Neuronal stem cell (in vitro differentiated cells): ENCODE results near the gene RNASE8.

Source experiments
- DNase-seq: peaks from one replicate; pipeline ENCODE4 v3.0.0-alpha.2; 2013; ENCODE audit warnings: low spot score
- H2AFZ ChIP-seq: one replicate; pipeline ENCODE4 v1.6.1; 2013; ENCODE audit warnings: mild to moderate bottlenecking, low read length, inconsistent platforms
- H2AK5ac ChIP-seq: 2 replicates; pipeline ENCODE4 v1.6.1; 2013; ENCODE audit warnings: low read depth, mild to moderate bottlenecking, inconsistent platforms, low read length, moderate library complexity, mixed read lengths
- H2BK120ac ChIP-seq: 2 replicates; pipeline ENCODE4 v1.6.1; 2013; ENCODE audit warnings: low read depth, mild to moderate bottlenecking, inconsistent platforms, low read length, moderate library complexity, mixed read lengths
- H2BK12ac ChIP-seq: one replicate; pipeline ENCODE4 v1.6.1; 2013; ENCODE audit warnings: low read length, inconsistent platforms
- H2BK15ac ChIP-seq: 2 replicates; pipeline ENCODE4 v1.6.1; 2013; ENCODE audit warnings: mild to moderate bottlenecking, low read length, inconsistent platforms, mixed read lengths
- H2BK5ac ChIP-seq: one replicate; pipeline ENCODE4 v1.6.1; 2013; ENCODE audit warnings: inconsistent platforms, mild to moderate bottlenecking, low read length, moderate library complexity
- H3K14ac ChIP-seq: one replicate; pipeline ENCODE4 v1.6.1; 2013; ENCODE audit warnings: low read length, inconsistent platforms
- H3K18ac ChIP-seq: 2 replicates; pipeline ENCODE4 v1.6.1; 2013; ENCODE audit warnings: low read length, inconsistent platforms
- H3K23ac ChIP-seq: 2 replicates; pipeline ENCODE4 v1.6.1; 2013; ENCODE audit warnings: low read depth, mild to moderate bottlenecking, mixed read lengths, low read length, inconsistent platforms; ENCODE audit not compliant: poor library complexity
- H3K27ac ChIP-seq: replicated peaks from 3 replicates; pipeline ENCODE4 v1.5.1; 2013; ENCODE audit warnings: low read length, inconsistent platforms
- H3K27me3 ChIP-seq, 3 experiments: 2 replicates each; pipeline ENCODE4 v1.6.1; 2013; ENCODE audit warnings: low read length in 3 of 3, mild to moderate bottlenecking in 2 of 3, inconsistent platforms in 1 of 3, low read depth in 1 of 3, mixed read lengths in 1 of 3, moderate library complexity in 1 of 3; ENCODE audit not compliant: control insufficient read depth in 3 of 3, insufficient read depth in 3 of 3
- H3K36me3 ChIP-seq, 2 donors: replicated peaks in 1 of 2; 2 replicates each; pipeline ENCODE4 v1.6.1; 2013; ENCODE audit warnings: low read length in 2 of 2; ENCODE audit not compliant: control insufficient read depth in 2 of 2, insufficient read depth in 2 of 2
- H3K4ac ChIP-seq: 2 replicates; pipeline ENCODE4 v1.6.1; 2013; ENCODE audit warnings: inconsistent platforms, mild to moderate bottlenecking, low read length, moderate library complexity
- H3K4me1 ChIP-seq, 2 donors: 1 replicate in 1 of 2; 2 replicates in 1 of 2; pipeline ENCODE4 v1.6.1; 2013; ENCODE audit warnings: low read length in 2 of 2, low read depth in 1 of 2; ENCODE audit not compliant: control insufficient read depth in 2 of 2, insufficient read depth in 1 of 2
- H3K4me2 ChIP-seq: one replicate; pipeline ENCODE4 v1.6.1; 2013; ENCODE audit warnings: mild to moderate bottlenecking, low read length, inconsistent platforms; ENCODE audit not compliant: insufficient read depth, poor library complexity, severe bottlenecking
- H3K4me3 ChIP-seq, 2 donors: 2 replicates each; pipeline ENCODE4 v1.5.1; 2013; ENCODE audit warnings: low read length in 2 of 2, mild to moderate bottlenecking in 2 of 2, inconsistent platforms in 1 of 2, moderate library complexity in 1 of 2
- H3K79me1 ChIP-seq: one replicate; pipeline ENCODE4 v1.6.1; 2013; ENCODE audit warnings: low read depth, mild to moderate bottlenecking, inconsistent platforms, low read length, moderate library complexity
- H3K9ac ChIP-seq: one replicate; pipeline ENCODE4 v1.6.1; 2013; ENCODE audit warnings: mild to moderate bottlenecking, low read depth, low read length, inconsistent platforms; ENCODE audit not compliant: poor library complexity
- H3K9me3 ChIP-seq, 2 donors: replicated peaks in 1 of 2; 2 replicates each; pipeline versions ENCODE3 to v1.6.1; 2013; ENCODE audit warnings: low read length in 2 of 2, mild to moderate bottlenecking in 2 of 2, inconsistent platforms in 1 of 2, low read depth in 1 of 2, mixed read lengths in 1 of 2, moderate library complexity in 1 of 2; ENCODE audit not compliant: control insufficient read depth in 2 of 2, insufficient read depth in 1 of 2
- H4K8ac ChIP-seq: one replicate; pipeline ENCODE4 v1.6.1; 2013; ENCODE audit warnings: low read depth, mild to moderate bottlenecking, inconsistent platforms, low read length, moderate library complexity
- H4K91ac ChIP-seq: one replicate; pipeline ENCODE4 v1.6.1; 2013; ENCODE audit warnings: low read length, low read depth, mild to moderate bottlenecking, inconsistent platforms; ENCODE audit not compliant: poor library complexity
- WGBS, 2 donors: extraction: QIAGEN DNeasy Blood & Tissue Kit; methylation state at CpG; one replicate each; pipeline ENCODE4 v1.1.7; 2013; ENCODE audit warnings: missing lambda C conversion rate in 2 of 2, mixed read lengths in 1 of 2; ENCODE audit not compliant: insufficient read length in 2 of 2, insufficient replicate concordance in 1 of 2; ENCODE audit errors: extremely low coverage in 2 of 2; 5-methylcytosine and 5-hydroxymethylcytosine counted together

Gene RNASE8

DNA sequence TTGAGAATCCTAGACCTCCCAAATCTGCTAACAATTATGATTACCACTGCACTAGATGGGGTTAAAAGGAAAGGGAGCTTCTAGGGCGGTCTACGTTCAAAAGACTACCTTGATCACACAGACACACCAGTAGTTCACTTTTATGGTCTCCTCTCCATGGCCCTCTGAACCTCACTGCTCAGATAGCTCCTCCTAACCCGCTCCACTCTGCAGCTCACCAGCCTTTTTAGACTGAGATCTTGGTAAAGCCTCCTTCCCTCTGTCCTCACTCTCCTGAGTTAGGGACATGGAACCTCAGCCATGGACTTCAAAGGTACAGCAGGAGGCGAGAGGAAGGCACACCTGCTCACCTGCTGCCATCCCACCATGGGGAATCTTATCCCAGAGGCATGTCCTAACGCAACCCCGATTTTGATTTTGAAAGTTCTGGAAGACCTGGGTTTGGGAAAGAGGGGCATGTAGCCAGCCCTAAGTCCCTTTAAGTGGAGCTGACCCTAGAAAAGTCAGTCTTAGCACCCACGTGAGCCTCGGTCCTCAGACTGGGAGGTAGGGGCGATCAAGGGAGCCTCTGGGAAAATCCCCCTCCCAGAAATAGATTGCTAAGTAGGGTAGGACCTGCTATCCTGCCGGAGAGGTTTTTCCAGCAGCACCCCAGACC lies 39.5 kb downstream of the RNASE8 start:
- Histone ChIP-seq H3K9ac (peak overlapping the region; percentile 79), H3K18ac (peak overlapping the region; percentile 5), H3K4me1 (peaks cover 35 to 47% of the 10 kb centered on the region in 2 donors), H3K23ac (no peak overlapping the region), H3K79me1 (peaks cover 6% of the 10 kb centered on the region), H3K27ac (peak overlapping the region; percentile 90), H3K9me3 (no peaks in the 10 kb centered on the region), H2BK5ac (peak overlapping the region; percentile 91), H4K8ac (no peak overlapping the region), H3K4ac (no peak overlapping the region), H2BK120ac (peak overlapping the region; percentile 51), H2AK5ac (peak overlapping the region; percentile 0), H3K14ac (no peak overlapping the region), H4K91ac (no peak overlapping the region), H3K4me3 (peak overlapping the region; percentile 57 to 84), H2BK12ac (no peak overlapping the region), H2BK15ac (no peak overlapping the region), H2AFZ (no peak overlapping the region), H3K4me2 (peak overlapping the region; percentile 59), H3K27me3 (no peaks in the 10 kb centered on the region), H3K36me3 (peaks cover 12 to 18% of the 10 kb centered on the region in 2 donors)
- WGBS, 2 donors: no CpG with 5 or more reads among the region's 10 CpGs
- DNase-seq: no peak

DNA sequence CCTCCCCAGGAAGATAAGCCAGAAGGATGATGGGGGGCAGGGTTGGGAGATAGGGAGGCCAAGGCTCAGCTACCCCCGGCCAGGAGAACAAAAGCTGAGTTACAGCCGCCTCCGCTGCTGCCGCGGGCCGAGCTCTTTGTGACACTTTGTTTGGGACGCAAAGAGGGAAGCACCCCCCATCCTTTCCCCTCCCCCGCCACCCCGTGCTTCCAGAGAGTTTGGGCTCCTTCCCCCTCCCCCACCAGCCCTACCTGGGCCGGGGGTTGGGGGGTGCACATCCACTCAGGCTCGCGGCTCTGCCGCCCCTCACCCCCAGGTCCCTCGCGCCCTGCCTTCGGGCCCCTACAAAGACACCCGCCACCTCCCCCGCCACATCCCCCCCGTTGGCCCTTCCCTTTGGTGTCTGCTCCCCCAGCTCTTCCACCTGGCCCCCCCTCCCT lies 40.0 kb downstream of the RNASE8 start:
- H2AK5ac ChIP-seq: peak overlapping the region; percentile 0
- no peak overlapping the region for H2AFZ ChIP-seq
- H3K4me1 ChIP-seq: peaks cover 38 to 52% of the 10 kb centered on the region in 2 donors
- no peak overlapping the region for H3K23ac ChIP-seq
- H3K18ac ChIP-seq: peak overlapping the region; percentile 5
- H2BK120ac ChIP-seq: peak overlapping the region; percentile 51
- no peaks in the 10 kb centered on the region for H3K27me3 ChIP-seq
- no peak overlapping the region for H2BK15ac ChIP-seq
- peaks cover 8 to 12% of the 10 kb centered on the region in 2 donors for H3K36me3 ChIP-seq
- H4K91ac ChIP-seq: no peak overlapping the region
- no peaks in the 10 kb centered on the region for H3K9me3 ChIP-seq
- peak overlapping the region; percentile 90 for H3K27ac ChIP-seq
- peak overlapping the region; percentile 57 to 84 for H3K4me3 ChIP-seq
- no peak overlapping the region for H3K4ac ChIP-seq
- H4K8ac ChIP-seq: no peak overlapping the region
- H3K4me2 ChIP-seq: peak overlapping the region; percentile 59
- peak overlapping the region; percentile 82 for H3K9ac ChIP-seq
- H2BK12ac ChIP-seq: no peak overlapping the region
- H2BK5ac ChIP-seq: peak overlapping the region; percentile 91
- H3K79me1 ChIP-seq: peaks cover 4% of the 10 kb centered on the region
- no CpG with 5 or more reads among the region's 19 CpGs for WGBS, 2 donors
- no peak for DNase-seq
- no peak overlapping the region for H3K14ac ChIP-seq

DNA sequence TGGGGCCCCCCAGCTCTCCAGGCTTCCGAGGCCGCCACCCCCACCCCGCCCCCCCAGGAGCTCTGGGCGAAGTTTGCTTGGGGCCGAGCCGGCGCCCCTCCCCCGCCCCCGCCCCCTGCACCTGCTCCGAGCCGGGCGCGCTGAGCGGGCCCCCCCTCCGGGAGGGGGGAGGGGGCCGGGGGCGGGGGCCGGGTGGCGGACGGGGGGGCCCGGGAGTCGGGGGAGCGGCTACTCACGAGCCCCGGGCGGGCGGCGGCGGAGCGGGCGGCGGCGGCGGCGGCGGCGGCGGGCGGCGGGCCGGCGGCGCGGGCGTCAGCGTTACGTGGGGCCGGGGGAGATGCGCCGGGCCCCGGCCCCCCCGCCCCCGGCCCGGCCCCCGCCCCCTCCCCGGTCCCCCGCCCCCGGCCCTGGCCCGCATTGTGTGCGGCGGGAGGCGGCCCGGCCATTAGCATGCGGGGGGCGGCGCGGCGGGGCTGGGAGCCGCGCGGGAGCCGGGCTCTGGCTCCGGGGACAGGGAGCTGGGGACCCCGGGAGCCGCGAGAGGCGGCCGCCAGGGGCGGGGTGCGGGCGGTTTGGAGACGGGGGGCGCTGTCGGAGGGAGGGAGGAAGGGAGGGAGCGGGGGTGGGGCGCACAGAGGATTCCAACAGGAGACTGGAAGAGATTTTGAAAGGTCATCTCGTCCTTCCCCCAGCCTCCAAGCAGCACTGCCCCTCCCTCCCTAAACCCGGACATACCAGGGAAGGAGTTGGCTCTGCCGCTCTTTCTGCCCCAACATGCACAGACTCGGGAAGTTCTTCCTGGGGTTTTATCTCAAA lies 40.7 kb downstream of the RNASE8 start, which contains the start of gene ZNF219:
Gene ZNF219 (minus strand): TSS at position 580 of the 816 bp plus-strand sequence. CDS start 5,064 bp downstream, outside the sequence.
- H2AK5ac ChIP-seq: peak within 1 kb of the TSS; percentile 0
- peaks cover 36 to 53% of the 10 kb centered on the region in 2 donors for H3K4me1 ChIP-seq
- H2AFZ ChIP-seq: peak within 1 kb of the TSS; percentile 69
- peak within 1 kb of the TSS; percentile 51 for H2BK120ac ChIP-seq
- no peaks in the 10 kb centered on the region for H3K9me3 ChIP-seq
- H3K18ac ChIP-seq: peak within 1 kb of the TSS; percentile 5
- WGBS, 2 donors: no CpG with 5 or more reads among the region's 90 CpGs
- H3K14ac ChIP-seq: no peak within 1 kb of the TSS
- no peak within 1 kb of the TSS for H4K91ac ChIP-seq
- no peak within 1 kb of the TSS for H2BK12ac ChIP-seq
- H3K23ac ChIP-seq: no peak within 1 kb of the TSS
- H3K4ac ChIP-seq: no peak within 1 kb of the TSS
- peak within 1 kb of the TSS; percentile 91 for H2BK5ac ChIP-seq
- H2BK15ac ChIP-seq: no peak within 1 kb of the TSS
- peak within 1 kb of the TSS; percentile 61 for H3K4me2 ChIP-seq
- peak; percentile 79 for DNase-seq
- peak within 1 kb of the TSS; percentile 82 for H3K9ac ChIP-seq
- H3K27me3 ChIP-seq: no peaks in the 10 kb centered on the region
- H3K36me3 ChIP-seq: peaks cover 2 to 6% of the 10 kb centered on the region in 2 donors
- no peak within 1 kb of the TSS for H4K8ac ChIP-seq
- no peaks in the 10 kb centered on the region for H3K79me1 ChIP-seq
- peak within 1 kb of the TSS; percentile 61 to 84 for H3K4me3 ChIP-seq
- peak within 1 kb of the TSS; percentile 90 for H3K27ac ChIP-seq
